Heart right ventricle (tissue), 16 donors: ENCODE results near the gene ZNF273. TPM values are rescaled to one million over a fixed set of nuclear protein-coding genes. Genes with fewer than 3 reads are reported as not detected.
A peak's percentile ranks its signal among the peaks of the same experiment; 100 is the strongest.

Source experiments
- ATAC-seq, 8 donors: fragments of 200-7000 bp; cut with Tn5 transposase; one replicate each; pipeline ENCODE4 v1.9.1; 2020; ENCODE audit warnings: mild to moderate bottlenecking in 8 of 8, moderate library complexity in 8 of 8, moderate number of reproducible peaks in 1 of 8
- DNase-seq, 2 donors: peaks; one replicate each; pipeline ENCODE4 v3.0.0-alpha.2; 2020
- H3K27ac ChIP-seq, 10 donors: fragments of 200-600 bp; sonication (generic) in 2 of 10; one replicate each; pipeline versions ENCODE4 v1.5.0 to v1.8.0; 2020 to 2022; ENCODE audit warnings: mild to moderate bottlenecking in 3 of 10
- H3K27me3 ChIP-seq, 7 donors: fragments of 200-600 bp; one replicate each; pipeline ENCODE4 v1.8.0; 2021 to 2022; ENCODE audit warnings: mild to moderate bottlenecking in 2 of 7
- H3K36me3 ChIP-seq, 9 donors: fragments of 200-600 bp; sonication (generic) in 1 of 9; one replicate each; pipeline versions ENCODE4 v1.5.0 to v1.8.0; 2020 to 2022; ENCODE audit warnings: mild to moderate bottlenecking in 2 of 9
- H3K4me1 ChIP-seq, 9 donors: fragments of 200-600 bp; sonication (generic) in 1 of 9; one replicate each; pipeline versions ENCODE4 v1.5.0 to v1.8.0; 2020 to 2022; ENCODE audit warnings: mild to moderate bottlenecking in 4 of 9
- H3K4me3 ChIP-seq, 10 donors: fragments of 200-600 bp; sonication (generic) in 2 of 10; one replicate each; pipeline versions ENCODE4 v1.5.0 to v1.8.0; 2020 to 2022; ENCODE audit warnings: mild to moderate bottlenecking in 7 of 10, moderate library complexity in 2 of 10
- H3K9me3 ChIP-seq, 11 donors: fragments of 200-600 bp in 10 of 11; sonication (generic) in 2 of 11; one replicate each; pipeline versions ENCODE4 v1.5.0 to v1.8.0; 2013 to 2022; ENCODE audit warnings: mild to moderate bottlenecking in 2 of 11, control low read depth in 1 of 11, moderate library complexity in 1 of 11
- WGBS, 2 donors: extraction: QIAGEN DNeasy Blood & Tissue Kit; methylation state at CpG; one replicate each; pipeline ENCODE4 v1.1.7; 2013; ENCODE audit warnings: inconsistent platforms in 1 of 2; 5-methylcytosine and 5-hydroxymethylcytosine counted together
- intact Hi-C, 10 donors: fragments of 100-400 bp; cut with DNase I; formaldehyde crosslinking; loops; one replicate each; pipeline versions ENCODE4 v1.11.1 to v1.14.2; 2022
- polyA plus RNA-seq, 2 donors: library from polyadenylated mRNA; stranded (reverse); fragments of 200-250 nt; gene quantifications; one replicate each; pipeline ENCODE4 v1.2.3, GENCODE V29; 2013
- total RNA-seq, 10 donors: library from RNA; stranded (reverse); fragmentation: NEBNext Ultra II Directional in 3 of 10; extraction: Animal tissue kit (Norgen Biotek cat#: 25700) in 3 of 10; gene quantifications; one replicate each; pipeline versions ENCODE4 v1.2.1 to v1.2.4, GENCODE V29; 2021 to 2023
- TF ChIP-seq, protein P1 (sequence below), 9 donors: fragments of 200-600 bp; sonication (generic) in 2 of 9; IDR thresholded peaks; one replicate each; pipeline versions ENCODE4 v1.5.0 to v1.8.0; 2021 to 2022; ENCODE audit warnings: antibody characterized with exemption in 9 of 9, mild to moderate bottlenecking in 5 of 9, moderate library complexity in 1 of 9
- donor health status: Arrhythmogenic right ventricular cardiomyopathy.
- donor health status: ischemic (EF 13 %, LVEDD 7.1; RV severe dilation, severe dysfunction).
- donor health status: healthy with polysubstance abuse.
- donor health status: DM: no; HTN: yes; CAD: no.
- donor health status: DM: no; HTN: no; CAD: no.
- donor health status: ischemic (EF 25% LVEDD 6.9; RV normal size, moderate dysfunction).
- donor health status: ischemic (EF 25% LVEDD 5.7; RV mildly dilated, moderate dysfunction).
- donor health status: healthy.
- donor health status: DM: yes; HTN: yes; CAD: no.
- donor health status: Ischemic cardiomyopathy.
- donor health status: ischemic (EF 35%, LVEDD 5.7; RV mildly dilated, moderate dysfunction).
- donor health status: nonischemic (EF 11% LVEDD 7.7; RV severe dilation, severe dysfunction).
- donor health status: DM: yes; HTN: yes; CAD: no.
- donor health status: PGD.
- donor health status: ischemic (EF 29% LVEDD 5.4; RV normal size, mild dysfunction).
- donor health status: nonischemic (EF 23%, LVEDD 6.1; RV moderate dilation, normal function).

ZNF273 gene
- total and polyA plus RNA-seq, 12 donors = 0.90 to 3.1 (median 1.6) TPM

- TF ChIP-seq, protein P1, sequence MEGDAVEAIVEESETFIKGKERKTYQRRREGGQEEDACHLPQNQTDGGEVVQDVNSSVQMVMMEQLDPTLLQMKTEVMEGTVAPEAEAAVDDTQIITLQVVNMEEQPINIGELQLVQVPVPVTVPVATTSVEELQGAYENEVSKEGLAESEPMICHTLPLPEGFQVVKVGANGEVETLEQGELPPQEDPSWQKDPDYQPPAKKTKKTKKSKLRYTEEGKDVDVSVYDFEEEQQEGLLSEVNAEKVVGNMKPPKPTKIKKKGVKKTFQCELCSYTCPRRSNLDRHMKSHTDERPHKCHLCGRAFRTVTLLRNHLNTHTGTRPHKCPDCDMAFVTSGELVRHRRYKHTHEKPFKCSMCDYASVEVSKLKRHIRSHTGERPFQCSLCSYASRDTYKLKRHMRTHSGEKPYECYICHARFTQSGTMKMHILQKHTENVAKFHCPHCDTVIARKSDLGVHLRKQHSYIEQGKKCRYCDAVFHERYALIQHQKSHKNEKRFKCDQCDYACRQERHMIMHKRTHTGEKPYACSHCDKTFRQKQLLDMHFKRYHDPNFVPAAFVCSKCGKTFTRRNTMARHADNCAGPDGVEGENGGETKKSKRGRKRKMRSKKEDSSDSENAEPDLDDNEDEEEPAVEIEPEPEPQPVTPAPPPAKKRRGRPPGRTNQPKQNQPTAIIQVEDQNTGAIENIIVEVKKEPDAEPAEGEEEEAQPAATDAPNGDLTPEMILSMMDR (IDR thresholded peaks at IDR 0.05) = no peak
- DNase-seq (no peak), ATAC-seq (no peak)
- intact Hi-C loops = loop anchor here in 1 of 10 donors (10.0 kb wide), 1 partner anchor 566 kb away; the partner anchor contains the start of gene ZNF736
- WGBS, 2 donors = 96 to 97% methylated on average over 38 of the region's 38 CpGs
- H3K4me3 ChIP-seq = no peak overlapping the region
- H3K4me1 ChIP-seq = peaks cover 0 to 17% (median 9%) of the 10 kb centered on the region in 9 donors
- peaks cover 0 to 22% (median 7%) of the 10 kb centered on the region in 7 donors for H3K27me3 ChIP-seq
- H3K9me3 ChIP-seq = peaks cover 0 to 30% (median 0%) of the 10 kb centered on the region in 11 donors
- H3K27ac ChIP-seq = no peak overlapping the region
- H3K36me3 ChIP-seq = no peaks in the 10 kb centered on the region
Observed at GRCh38 chr7:64880322-64881297, 22.5 kb upstream of the ZNF273 start.

- intact Hi-C loops = loop anchor here in 1 of 10 donors (10.0 kb wide), 1 partner anchor 567 kb away; the partner anchor contains the start of gene ZNF736
- peaks cover 0 to 17% (median 9%) of the 10 kb centered on the region in 9 donors for H3K4me1 ChIP-seq
- H3K27ac ChIP-seq = peak overlapping the region in 7 of 10 donors; percentile 13 to 49 (median 35)
- peak overlapping the region in 9 of 10 donors; percentile 41 to 67 (median 56) for H3K4me3 ChIP-seq
- no peak for ATAC-seq
- H3K9me3 ChIP-seq = peaks cover 0 to 30% (median 0%) of the 10 kb centered on the region in 11 donors
- peaks cover 0 to 17% (median 0%) of the 10 kb centered on the region in 7 donors for H3K27me3 ChIP-seq
- no peaks in the 10 kb centered on the region for H3K36me3 ChIP-seq
- DNase-seq = no peak
- WGBS, 2 donors = 74 to 76% methylated on average over 26 of the region's 26 CpGs
- TF ChIP-seq, protein P1 (IDR thresholded peaks at IDR 0.05) = no peak
Observed at GRCh38 chr7:64881461-64882287, 21.4 kb upstream of the ZNF273 start.

DNA sequence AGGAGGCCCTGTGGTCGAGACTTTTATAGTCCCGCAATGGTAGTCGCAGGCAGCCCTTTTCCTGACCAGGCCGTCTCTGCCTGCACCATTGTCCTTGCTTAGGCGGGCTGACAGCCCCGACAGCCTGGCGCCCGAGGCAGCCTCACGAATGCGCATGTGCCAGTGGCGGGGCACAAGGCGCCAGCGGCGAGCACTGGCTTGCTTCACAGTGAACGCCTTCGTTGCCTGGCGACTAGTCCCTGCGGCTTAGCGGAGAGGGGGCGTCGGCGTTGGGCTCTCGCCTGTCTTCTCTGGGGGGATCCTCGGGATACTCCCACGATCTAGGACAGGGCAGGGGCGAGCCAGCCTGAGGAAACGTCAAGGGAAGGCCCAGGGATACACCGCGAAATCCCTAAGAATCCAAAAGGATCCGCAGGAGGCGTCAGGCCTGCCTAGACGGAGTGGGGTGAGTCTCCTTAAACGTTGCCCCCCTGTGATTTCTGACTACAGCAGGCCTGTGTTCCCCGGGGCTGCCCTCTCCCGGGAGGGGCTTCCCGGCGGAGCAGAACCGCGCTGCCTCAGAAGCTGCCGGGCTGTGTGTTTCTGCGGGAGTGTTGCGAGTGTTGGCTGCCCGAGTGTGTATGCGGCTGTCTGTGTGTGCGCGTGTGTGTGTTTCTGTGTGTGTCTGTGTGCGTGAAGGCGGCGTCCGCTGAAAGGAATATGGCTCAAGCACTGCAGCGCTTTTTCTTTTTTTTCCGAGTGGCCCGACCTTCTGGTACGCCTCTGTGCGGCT is 20.5 kb upstream of the ZNF273 start:
- ATAC-seq (peak; percentile 86 to 94 (median 93)), DNase-seq (peak; percentile 72 to 81)
- intact Hi-C loops = loop anchor here in 1 of 10 donors (10.0 kb wide), 1 partner anchor 568 kb away; the partner anchor contains the start of gene ZNF736
- 5 to 8% methylated on average over 55 of the region's 55 CpGs for WGBS, 2 donors
- peak overlapping the region in 7 of 10 donors; percentile 13 to 49 (median 35) for H3K27ac ChIP-seq
- peak overlapping the region; percentile 6 to 67 (median 54) for H3K4me3 ChIP-seq
- peaks cover 0 to 18% (median 0%) of the 10 kb centered on the region in 7 donors for H3K27me3 ChIP-seq
- TF ChIP-seq, protein P1 (IDR thresholded peaks at IDR 0.05) = peak in 2 of 9 donors; percentile 9 to 11
- H3K4me1 ChIP-seq = peaks cover 0 to 13% (median 8%) of the 10 kb centered on the region in 9 donors
- no peaks in the 10 kb centered on the region for H3K36me3 ChIP-seq
- peaks cover 0 to 30% (median 0%) of the 10 kb centered on the region in 11 donors for H3K9me3 ChIP-seq
